H1 (cell line): ENCODE measurements around the gene EWSR1. TPM values are rescaled to one million over a fixed set of nuclear protein-coding genes. Genes with fewer than 3 reads are reported as not detected.

ENCODE experiments used
- BCL11A ChIP-seq, 2 experiments: IDR thresholded peaks; one replicate each; pipeline ENCODE4 v1.6.1; 2011; ENCODE audit warnings: low read depth in 2 of 2, low read length in 2 of 2, mild to moderate bottlenecking in 2 of 2
- CBX8 ChIP-seq: fragments of 300-800, 300-1000 bp; sonication (generic); IDR thresholded peaks from 2 replicates; pipeline ENCODE4 v1.7.1; 2016; ENCODE audit warnings: low read depth, low read length, borderline replicate concordance
- EP300 ChIP-seq, 2 experiments: IDR thresholded peaks; 1 replicate in 1 of 2; 2 replicates in 1 of 2; pipeline ENCODE4 v1.6.1; 2011 to 2012; ENCODE audit warnings: low read depth in 2 of 2, low read length in 2 of 2, mild to moderate bottlenecking in 2 of 2, borderline replicate concordance in 1 of 2, inconsistent platforms in 1 of 2, moderate library complexity in 1 of 2
- MAX ChIP-seq: IDR thresholded peaks from 2 replicates; pipeline ENCODE4 v1.6.1; 2012; ENCODE audit warnings: inconsistent platforms
- RFX5 ChIP-seq: IDR thresholded peaks from 2 replicates; pipeline ENCODE4 v1.6.1; 2011; ENCODE audit warnings: low read depth, low read length, improper control_type of control experiment, borderline replicate concordance
- RXRA ChIP-seq: IDR thresholded peaks from 2 replicates; pipeline ENCODE4 v1.6.1; 2011; ENCODE audit warnings: low read depth, mild to moderate bottlenecking, low read length, moderate library complexity; ENCODE audit not compliant: insufficient read depth
- SIRT6 ChIP-seq: IDR thresholded peaks from one replicate; pipeline ENCODE4 v1.7.1; 2012; ENCODE audit warnings: low read length, inconsistent platforms
- SIX5 ChIP-seq: IDR thresholded peaks from 2 replicates; pipeline ENCODE4 v1.6.1; 2011; ENCODE audit warnings: mild to moderate bottlenecking, low read depth, low read length
- SP4 ChIP-seq: IDR thresholded peaks from 2 replicates; pipeline ENCODE4 v1.6.1; 2012; ENCODE audit warnings: low read length, inconsistent platforms
- TAF1 ChIP-seq: IDR thresholded peaks from 2 replicates; pipeline ENCODE4 v1.6.1; 2011; ENCODE audit warnings: mild to moderate bottlenecking, low read depth, low read length
- TEAD4 ChIP-seq: IDR thresholded peaks from 2 replicates; pipeline ENCODE4 v1.6.1; 2012; ENCODE audit warnings: low read depth, low read length, inconsistent platforms, mixed read lengths
- USF2 ChIP-seq: IDR thresholded peaks from 2 replicates; pipeline ENCODE4 v1.6.1; 2011; ENCODE audit warnings: low read length, improper control_type of control experiment
- polyA plus RNA-seq, 7 experiments: library from polyadenylated mRNA; depleted of rRNA in 3 of 7; stranded (reverse) in 5 of 7; unstranded in 2 of 7; fragments of >200 nt in 5 of 7; fragments of 200-250 nt in 2 of 7; gene quantifications; 1 replicate in 5 of 7; 2 replicates in 1 of 7; 4 replicates in 1 of 7; pipeline versions ENCODE4 v1.2.1 to v1.2.3, GENCODE V29; 2011 to 2013; ENCODE audit warnings: missing spikeins in 2 of 7, mixed read lengths in 2 of 7
- total RNA-seq: library from RNA; stranded (reverse); fragmentation: NEBNext Ultra II Directional; extraction: Animal tissue kit (Norgen Biotek cat#: 25700); gene quantifications from 2 replicates; pipeline ENCODE4 v1.2.1, GENCODE V29; 2021

EWSR1 gene
- total and polyA plus RNA-seq, 2 of the 8 experiments (the other 6 are each of a cell fraction or from before 2014, with no cell fraction given): 387 to 930 TPM

GRCh38 chr22:29311464-29312217 is 43.6 kb downstream of the EWSR1 start (continued):
- TF ChIP-seq USF2: no peak
- no peak for TF ChIP-seq SP4
- TF ChIP-seq SIRT6: no peak
- TF ChIP-seq MAX: no peak
- TF ChIP-seq RFX5: no peak
- no peak for TF ChIP-seq RXRA
- TF ChIP-seq SIX5: no peak
- TF ChIP-seq TAF1: no peak
- no peak for TF ChIP-seq EP300 (IDR thresholded peaks at IDR 0.05; ENCODE audit: borderline replicate concordance in 1 of 2, low read depth in 2 of 2, low read length in 2 of 2)
- TF ChIP-seq CBX8: no peak
- TF ChIP-seq BCL11A (IDR thresholded peaks at IDR 0.05; ENCODE audit: low read depth in 2 of 2, low read length in 2 of 2): no peak
- no peak for TF ChIP-seq TEAD4
- TF ChIP-seq, all 59 proteins: peak for 0
